HG02610 (cell line): ENCODE measurements around the gene ZNF653.
A peak's percentile ranks its signal among the peaks of the same experiment; 100 is the strongest.
"Not testable (repeated sequence)": the region's sequence is repeated elsewhere in the genome, so short reads cannot be mapped to it uniquely, and the experiment has no call there.

Experiments used
- ATAC-seq: cut with Tn5 transposase; IDR thresholded peaks from one replicate; pipeline ENCODE4 v1.9.1; 2021; ENCODE audit warnings: mild to moderate bottlenecking, moderate library complexity; ENCODE audit not compliant: unreplicated experiment

Gene ZNF653

GRCh38 chr19:11435833-11436313 lies 69.8 kb downstream of the ZNF653 start:
- ATAC-seq, result no peak

- peak; percentile 91 for ATAC-seq
Measured at GRCh38 chr19:11435057-11435832, 70.4 kb downstream of the ZNF653 start, which contains the start of the genes ODAD3 and PRKCSH. Gene ODAD3 (minus strand): TSS chr19:11435121. CDS start chr19:11435016, 105 bp downstream. Gene PRKCSH (plus strand): TSS chr19:11435635. CDS start chr19:11436118, 483 bp downstream.

DNA sequence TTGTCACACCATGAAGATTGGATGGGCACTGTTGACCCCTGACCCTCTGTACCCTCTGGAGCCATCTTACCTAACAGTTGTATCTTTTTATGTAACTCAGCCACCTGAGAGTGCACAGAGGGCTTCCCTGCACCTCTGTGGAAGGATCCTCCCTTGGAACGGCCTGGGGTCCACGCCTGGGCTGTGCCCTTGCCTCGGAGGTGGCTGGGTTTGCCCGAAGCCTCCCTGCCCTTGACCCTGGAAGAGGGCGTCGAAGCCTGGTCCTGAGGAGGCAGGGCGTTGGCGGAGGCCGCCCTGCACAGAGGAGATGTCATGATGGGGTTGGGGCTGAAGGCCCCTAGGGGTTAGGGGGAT lies 71.0 kb downstream of the ZNF653 start:
- ATAC-seq, result no peak

- ATAC-seq, result not testable (repeated sequence)
Measured at GRCh38 chr19:11433526-11433925, 72.1 kb downstream of the ZNF653 start.
